ENCODE measurements around the gene HEXD. TPM values are rescaled to one million over a fixed set of nuclear protein-coding genes. Genes with fewer than 3 reads are reported as not detected.
A peak's percentile ranks its signal among the peaks of the same experiment; 100 is the strongest.

The HEXD gene
- total and polyA plus RNA-seq, 8 donors = 25.9 to 275 (median 39.5) TPM

- 88 to 90% methylated on average over 6 of the region's 6 CpGs for WGBS, 2 donors
- Histone ChIP-seq H3K27ac (peak overlapping the region in 1 of 4 donors; percentile 17), H3K36me3 (peaks cover 0 to 4% (median 0%) of the 10 kb centered on the region in 3 donors), H3K27me3 (no peaks in the 10 kb centered on the region), H3K4me3 (no peak overlapping the region), H3K9me3 (no peaks in the 10 kb centered on the region), H3K4me1 (peaks cover 0 to 26% (median 14%) of the 10 kb centered on the region in 3 donors)
- FAIRE-seq (no peak), ATAC-seq (no peak), DNase-seq (no peak)
- intact Hi-C loops (cut with DNase I) = no loop called here
- TF ChIP-seq CTCF (IDR thresholded peaks at IDR 0.05) = no peak
These were observed 45.2 kb downstream of the HEXD start for GRCh38 chr17:82463391-82463790.

GRCh38 chr17:82463925-82464566 is 45.9 kb downstream of the HEXD start:
- DNase-seq (peak in 2 of 6 donors; percentile 29 to 49), ATAC-seq (peak in 3 of 4 donors; percentile 36 to 64 (median 40)), FAIRE-seq (no peak)
- Histone ChIP-seq H3K27ac (peak overlapping the region in 1 of 4 donors; percentile 33), H3K9me3 (no peaks in the 10 kb centered on the region), H3K36me3 (peaks cover 0 to 6% (median 4%) of the 10 kb centered on the region in 3 donors), H3K27me3 (no peaks in the 10 kb centered on the region), H3K4me3 (no peak overlapping the region), H3K4me1 (peaks cover 0 to 26% (median 14%) of the 10 kb centered on the region in 3 donors)
- intact Hi-C loops (cut with DNase I) = no loop called here
- no peak for TF ChIP-seq CTCF (IDR thresholded peaks at IDR 0.05)
- 39 to 46% methylated on average over 7 of the region's 7 CpGs for WGBS, 2 donors

- TF ChIP-seq CTCF (IDR thresholded peaks at IDR 0.05) = no peak
- no peak for FAIRE-seq
- Histone ChIP-seq H3K27me3 (no peaks in the 10 kb centered on the region), H3K4me1 (peaks cover 0 to 24% (median 12%) of the 10 kb centered on the region in 3 donors), H3K9me3 (no peaks in the 10 kb centered on the region), H3K4me3 (no peak overlapping the region), H3K27ac (peak overlapping the region in 1 of 4 donors; percentile 33), H3K36me3 (peaks cover 0 to 8% (median 4%) of the 10 kb centered on the region in 3 donors)
- intact Hi-C loops (cut with DNase I) = no loop called here
- ATAC-seq = no peak
- 92 to 93% methylated on average over 11 of the region's 11 CpGs for WGBS, 2 donors
- no peak for DNase-seq
These were observed 46.4 kb downstream of the HEXD start for GRCh38 chr17:82464567-82464929.

- FAIRE-seq (no peak), ATAC-seq (no peak), DNase-seq (no peak)
- peaks cover 0 to 20% (median 9%) of the 10 kb centered on the region in 3 donors for H3K4me1 ChIP-seq
- H3K4me3 ChIP-seq = no peak overlapping the region
- no peak overlapping the region for H3K27ac ChIP-seq
- H3K36me3 ChIP-seq = peaks cover 0 to 8% (median 4%) of the 10 kb centered on the region in 3 donors
- WGBS, 2 donors = 86 to 94% methylated on average over 7 of the region's 7 CpGs
- no peak for TF ChIP-seq CTCF (IDR thresholded peaks at IDR 0.05)
- intact Hi-C loops (cut with DNase I) = no loop called here
- H3K9me3 ChIP-seq = no peaks in the 10 kb centered on the region
- H3K27me3 ChIP-seq = no peaks in the 10 kb centered on the region
These were observed 47.0 kb downstream of the HEXD start for GRCh38 chr17:82465023-82465603.

- FAIRE-seq (no peak), ATAC-seq (no peak), DNase-seq (no peak)
- 68 to 78% methylated on average over 7 of the region's 7 CpGs for WGBS, 2 donors
- Histone ChIP-seq H3K36me3 (peaks cover 0 to 25% (median 4%) of the 10 kb centered on the region in 3 donors), H3K9me3 (no peaks in the 10 kb centered on the region), H3K27me3 (no peaks in the 10 kb centered on the region), H3K27ac (no peak overlapping the region), H3K4me1 (peaks cover 0 to 6% (median 0%) of the 10 kb centered on the region in 3 donors), H3K4me3 (no peak overlapping the region)
- intact Hi-C loops (cut with DNase I) = no loop called here
- TF ChIP-seq CTCF (IDR thresholded peaks at IDR 0.05) = no peak
These were observed 50.5 kb downstream of the HEXD start for GRCh38 chr17:82468692-82469091.

All from pancreas (tissue), 10 donors.